ENCODE results near the gene HAVCR2.

DNA sequence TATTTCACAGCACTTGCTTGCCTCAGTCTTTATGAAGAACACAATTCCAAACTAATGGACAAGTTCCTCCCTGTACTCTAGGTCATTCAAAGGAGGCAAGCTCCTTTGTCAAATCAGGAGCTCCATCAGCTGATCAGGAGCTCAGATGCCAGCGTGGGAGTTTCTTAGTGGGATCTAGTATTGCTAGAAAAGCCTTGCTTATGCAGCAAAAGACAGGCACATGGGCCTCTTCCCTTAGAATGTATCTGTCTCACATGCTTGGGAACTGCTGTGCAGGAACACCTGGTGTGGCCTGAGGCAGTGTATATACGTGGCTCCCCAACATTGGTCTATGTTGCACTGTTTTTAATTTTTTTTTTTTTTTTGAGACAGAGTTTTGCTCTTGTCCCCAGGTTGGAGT lies 28.6 kb downstream of the HAVCR2 start:
- TF ChIP-seq, protein P1, sequence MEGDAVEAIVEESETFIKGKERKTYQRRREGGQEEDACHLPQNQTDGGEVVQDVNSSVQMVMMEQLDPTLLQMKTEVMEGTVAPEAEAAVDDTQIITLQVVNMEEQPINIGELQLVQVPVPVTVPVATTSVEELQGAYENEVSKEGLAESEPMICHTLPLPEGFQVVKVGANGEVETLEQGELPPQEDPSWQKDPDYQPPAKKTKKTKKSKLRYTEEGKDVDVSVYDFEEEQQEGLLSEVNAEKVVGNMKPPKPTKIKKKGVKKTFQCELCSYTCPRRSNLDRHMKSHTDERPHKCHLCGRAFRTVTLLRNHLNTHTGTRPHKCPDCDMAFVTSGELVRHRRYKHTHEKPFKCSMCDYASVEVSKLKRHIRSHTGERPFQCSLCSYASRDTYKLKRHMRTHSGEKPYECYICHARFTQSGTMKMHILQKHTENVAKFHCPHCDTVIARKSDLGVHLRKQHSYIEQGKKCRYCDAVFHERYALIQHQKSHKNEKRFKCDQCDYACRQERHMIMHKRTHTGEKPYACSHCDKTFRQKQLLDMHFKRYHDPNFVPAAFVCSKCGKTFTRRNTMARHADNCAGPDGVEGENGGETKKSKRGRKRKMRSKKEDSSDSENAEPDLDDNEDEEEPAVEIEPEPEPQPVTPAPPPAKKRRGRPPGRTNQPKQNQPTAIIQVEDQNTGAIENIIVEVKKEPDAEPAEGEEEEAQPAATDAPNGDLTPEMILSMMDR (conservative IDR thresholded peaks at IDR 0.05; ENCODE audit: low read depth in 2 of 2): no peak
- TF ChIP-seq EZH2 (IDR thresholded peaks at IDR 0.05; ENCODE audit: low read depth, unreplicated experiment): no peak
- TF ChIP-seq POLR2AphosphoS5 (IDR thresholded peaks at IDR 0.05; ENCODE audit: low read depth): no peak
- TF ChIP-seq, protein P2, sequence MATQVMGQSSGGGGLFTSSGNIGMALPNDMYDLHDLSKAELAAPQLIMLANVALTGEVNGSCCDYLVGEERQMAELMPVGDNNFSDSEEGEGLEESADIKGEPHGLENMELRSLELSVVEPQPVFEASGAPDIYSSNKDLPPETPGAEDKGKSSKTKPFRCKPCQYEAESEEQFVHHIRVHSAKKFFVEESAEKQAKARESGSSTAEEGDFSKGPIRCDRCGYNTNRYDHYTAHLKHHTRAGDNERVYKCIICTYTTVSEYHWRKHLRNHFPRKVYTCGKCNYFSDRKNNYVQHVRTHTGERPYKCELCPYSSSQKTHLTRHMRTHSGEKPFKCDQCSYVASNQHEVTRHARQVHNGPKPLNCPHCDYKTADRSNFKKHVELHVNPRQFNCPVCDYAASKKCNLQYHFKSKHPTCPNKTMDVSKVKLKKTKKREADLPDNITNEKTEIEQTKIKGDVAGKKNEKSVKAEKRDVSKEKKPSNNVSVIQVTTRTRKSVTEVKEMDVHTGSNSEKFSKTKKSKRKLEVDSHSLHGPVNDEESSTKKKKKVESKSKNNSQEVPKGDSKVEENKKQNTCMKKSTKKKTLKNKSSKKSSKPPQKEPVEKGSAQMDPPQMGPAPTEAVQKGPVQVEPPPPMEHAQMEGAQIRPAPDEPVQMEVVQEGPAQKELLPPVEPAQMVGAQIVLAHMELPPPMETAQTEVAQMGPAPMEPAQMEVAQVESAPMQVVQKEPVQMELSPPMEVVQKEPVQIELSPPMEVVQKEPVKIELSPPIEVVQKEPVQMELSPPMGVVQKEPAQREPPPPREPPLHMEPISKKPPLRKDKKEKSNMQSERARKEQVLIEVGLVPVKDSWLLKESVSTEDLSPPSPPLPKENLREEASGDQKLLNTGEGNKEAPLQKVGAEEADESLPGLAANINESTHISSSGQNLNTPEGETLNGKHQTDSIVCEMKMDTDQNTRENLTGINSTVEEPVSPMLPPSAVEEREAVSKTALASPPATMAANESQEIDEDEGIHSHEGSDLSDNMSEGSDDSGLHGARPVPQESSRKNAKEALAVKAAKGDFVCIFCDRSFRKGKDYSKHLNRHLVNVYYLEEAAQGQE (IDR thresholded peaks at IDR 0.05; ENCODE audit: unreplicated experiment): no peak

Measured in GM23338 (cell line).